Spleen (tissue), 7 donors: ENCODE measurements around the gene GLI2.

Source experiments
- CTCF ChIP-seq, 11 experiments: fragments of 200-600 bp in 7 of 11; fragments of 450-650 bp in 4 of 11; sonication (generic) in 4 of 11; IDR thresholded peaks in 8 of 11; conservative IDR thresholded peaks in 3 of 11; 1 replicate in 7 of 11; 2 replicates in 4 of 11; pipeline versions ENCODE4 v1.4.0 to v1.8.0; 2016 to 2021; ENCODE audit warnings: antibody characterized with exemption in 11 of 11, inconsistent platforms in 4 of 11, mild to moderate bottlenecking in 1 of 11
- POLR2A ChIP-seq, 3 donors: fragments of 450-650 bp; IDR thresholded peaks; one replicate each; pipeline ENCODE4 v1.5.1; 2017; ENCODE audit warnings: antibody characterized with exemption in 3 of 3, mild to moderate bottlenecking in 1 of 3
- donor health status: DM: no; HTN: no; CAD: no; lungs with moderate emphysema.
- donor health status: DM: no; HTN: no; CAD: no.
- donor health status: DM: no; HTN: no; CAD: no.

DNA sequence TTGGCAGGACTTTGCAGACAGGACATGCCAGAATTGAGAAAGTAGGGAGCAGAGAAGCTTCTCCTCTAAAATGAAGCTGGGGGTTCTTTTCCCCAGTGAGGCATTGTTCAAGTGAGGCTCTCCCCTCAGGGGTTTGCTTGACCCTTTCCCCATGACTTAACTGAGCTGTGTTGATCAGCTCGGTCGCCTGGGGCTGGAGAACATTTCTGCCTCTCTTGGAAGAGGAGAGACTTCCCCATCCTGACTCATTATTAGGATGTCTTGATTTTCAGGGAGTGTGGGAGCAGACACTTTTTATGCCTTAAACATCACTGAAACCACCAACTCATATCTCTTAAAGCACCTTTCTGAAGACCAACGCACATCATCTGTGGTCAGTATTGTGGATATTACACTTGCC, 27.9 kb upstream of the GLI2 start:
- TF ChIP-seq CTCF (IDR thresholded peaks at IDR 0.05 in 8 of 11, conservative IDR thresholded peaks at IDR 0.05 in 3 of 11) = no peak
- no peak for TF ChIP-seq POLR2A (IDR thresholded peaks at IDR 0.05)
